ENCODE data around the gene FCRLB. TPM values are rescaled to one million over a fixed set of nuclear protein-coding genes. Genes with fewer than 3 reads are reported as not detected.

The FCRLB gene
- total and polyA plus RNA-seq, 2 of the 13 experiments (the other 11 are each of a cell fraction or from before 2014, with no cell fraction given), result 0.08 to 0.11 TPM

DNA sequence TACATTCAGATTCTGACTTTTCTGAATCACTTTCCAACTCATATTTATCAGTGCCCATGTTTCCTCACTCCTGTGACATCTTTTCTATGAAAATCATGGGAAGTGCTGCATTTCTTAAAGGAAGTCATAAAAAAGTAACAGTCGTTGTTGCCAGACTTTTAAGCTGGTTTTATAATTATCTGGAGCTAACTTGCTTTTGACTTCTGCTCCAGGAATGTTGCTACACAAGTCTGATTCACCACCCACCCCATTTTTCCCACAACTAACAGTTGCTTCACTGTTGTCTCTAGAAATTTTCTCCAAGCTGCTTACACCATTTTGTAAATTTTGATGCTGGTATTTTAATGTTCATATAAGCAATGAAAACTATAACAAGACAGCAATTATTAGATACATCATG lies 12.2 kb downstream of the FCRLB start:
- H4K20me1 ChIP-seq (ENCODE audit: insufficient read depth, low read length), result no peaks in the 10 kb centered on the region
- CTCF ChIA-PET (ENCODE audit: low intra/inter-chr PET ratio, low total read pairs), result no interaction called here
- TF ChIP-seq RARG (CRISPR knock-in tag; IDR thresholded peaks at IDR 0.05; ENCODE audit: low read depth), result no peak
- in situ Hi-C loops (cut with HindIII; ENCODE audit: extremely low pct_ligation_motif_present, low pct_unique_long_range_greater_than_20kb) (no loop called here), intact Hi-C loops (cut with micrococcal nuclease; ENCODE audit: unreplicated experiment) (no loop called here)
- ATAC-seq (no peak), FAIRE-seq (no peak), DNase-seq (ENCODE audit: low spot score) (no peak)
- 4% methylated on average over 1 of the region's 1 CpG for WGBS (ENCODE audit: low lambda C conversion rate)
- H3K36me3 ChIP-seq (replicated peaks in 1 of 2; ENCODE audit: control insufficient read depth in 1 of 2, insufficient read depth in 2 of 2, low read length in 2 of 2), result no peaks in the 10 kb centered on the region
- H3K4me1 ChIP-seq (ENCODE audit: insufficient read depth, low read length), result no peaks in the 10 kb centered on the region
- peaks cover 0 to 25% of the 10 kb centered on the region in 2 experiments; a peak in 3 of 5 replicates for H3K27me3 ChIP-seq (ENCODE audit: control insufficient read depth in 1 of 2, insufficient read depth in 2 of 2, low read length in 2 of 2)
- BruUV-seq (replicated peaks), result no TSS peak
- H3K4me2 ChIP-seq (ENCODE audit: low read depth, low read length), result no peak overlapping the region
- H2AFZ ChIP-seq (ENCODE audit: low read length), result no peak overlapping the region
- no peak overlapping the region for H3K9ac ChIP-seq (ENCODE audit: insufficient read depth, low read depth, low read length)
- POLR2A ChIA-PET, result no interaction called here
- H3K27ac ChIP-seq (ENCODE audit: extremely low read length, insufficient read depth, low read length), result no peak overlapping the region
- H3K79me2 ChIP-seq (ENCODE audit: insufficient read depth, low read length), result no peaks in the 10 kb centered on the region
- H3K9me3 ChIP-seq (ENCODE audit: low read length), result no peaks in the 10 kb centered on the region
- no peak overlapping the region for H3K4me3 ChIP-seq (replicated peaks in 1 of 3; ENCODE audit: insufficient read depth in 1 of 3, low read depth in 2 of 3, low read length in 3 of 3)

DNA sequence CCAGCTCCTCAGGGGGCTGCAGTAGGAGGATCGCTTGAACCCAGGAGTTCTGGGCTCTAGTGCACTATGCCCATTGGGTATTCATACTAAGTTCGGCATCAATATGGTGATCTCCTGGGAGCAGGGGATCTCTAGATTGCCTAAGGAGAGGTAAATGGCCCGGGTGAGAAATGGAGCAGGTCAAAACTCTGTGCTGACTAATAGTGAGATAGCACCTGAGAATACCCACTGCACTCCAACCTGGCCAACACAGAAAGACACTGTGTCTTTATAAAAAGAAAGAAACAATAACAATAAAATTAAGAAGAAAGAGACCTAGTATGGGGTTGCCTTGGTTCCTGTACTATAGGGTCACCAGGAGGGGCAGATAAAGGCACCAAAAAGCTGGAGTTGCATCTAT lies 14.5 kb downstream of the FCRLB start:
- 27% methylated on average over 3 of the region's 3 CpGs for WGBS (ENCODE audit: low lambda C conversion rate)
- peaks cover 0 to 14% of the 10 kb centered on the region in 2 experiments; a peak in 3 of 5 replicates for H3K27me3 ChIP-seq (ENCODE audit: control insufficient read depth in 1 of 2, insufficient read depth in 2 of 2, low read length in 2 of 2)
- H3K9me3 ChIP-seq (ENCODE audit: low read length), result no peaks in the 10 kb centered on the region
- BruUV-seq (replicated peaks), result no TSS peak
- no peak overlapping the region for H3K9ac ChIP-seq (ENCODE audit: insufficient read depth, low read depth, low read length)
- no peak overlapping the region for H3K4me3 ChIP-seq (replicated peaks in 1 of 3; ENCODE audit: insufficient read depth in 1 of 3, low read depth in 2 of 3, low read length in 3 of 3)
- FAIRE-seq (no peak), DNase-seq (ENCODE audit: low spot score) (no peak), ATAC-seq (no peak)
- no peaks in the 10 kb centered on the region for H3K79me2 ChIP-seq (ENCODE audit: insufficient read depth, low read length)
- H4K20me1 ChIP-seq (ENCODE audit: insufficient read depth, low read length), result no peaks in the 10 kb centered on the region
- CTCF ChIA-PET (ENCODE audit: low intra/inter-chr PET ratio, low total read pairs), result no interaction called here
- in situ Hi-C loops (cut with HindIII; ENCODE audit: extremely low pct_ligation_motif_present, low pct_unique_long_range_greater_than_20kb), result no loop called here
- no peak overlapping the region for H2AFZ ChIP-seq (ENCODE audit: low read length)
- POLR2A ChIA-PET, result interaction anchor here (1.0 kb wide), 1 partner anchor 10 kb away, joined by 3 read pairs; no protein-coding TSS in a partner anchor
- H3K36me3 ChIP-seq (replicated peaks in 1 of 2; ENCODE audit: control insufficient read depth in 1 of 2, insufficient read depth in 2 of 2, low read length in 2 of 2), result no peaks in the 10 kb centered on the region
- intact Hi-C loops (cut with micrococcal nuclease; ENCODE audit: unreplicated experiment), result no loop called here
- no peak overlapping the region for H3K4me2 ChIP-seq (ENCODE audit: low read depth, low read length)
- no peaks in the 10 kb centered on the region for H3K4me1 ChIP-seq (ENCODE audit: insufficient read depth, low read length)
- no peak overlapping the region for H3K27ac ChIP-seq (ENCODE audit: extremely low read length, insufficient read depth, low read length)
- TF ChIP-seq NR2F1 (CRISPR knock-in tag; IDR thresholded peaks at IDR 0.05) (no peak), ZNF768 (CRISPR knock-in tag; IDR thresholded peaks at IDR 0.05) (no peak), ZNF850 (CRISPR knock-in tag; conservative IDR thresholded peaks at IDR 0.05) (no peak), RBM39 (IDR thresholded peaks at IDR 0.05; ENCODE audit: low read depth, low read length, poor library complexity, severe bottlenecking) (no peak), ZNF180 (CRISPR knock-in tag; IDR thresholded peaks at IDR 0.05; ENCODE audit: borderline replicate concordance, low read depth) (no peak), ZBTB7B (CRISPR knock-in tag; IDR thresholded peaks at IDR 0.05) (no peak), SUZ12 (IDR thresholded peaks at IDR 0.05; ENCODE audit: low read depth, low read length) (no peak), U2AF1 (optimal IDR thresholded peaks at IDR 0.05; ENCODE audit: low read depth, low read length) (no peak), ZNF225 (CRISPR knock-in tag; IDR thresholded peaks at IDR 0.05) (no peak), CREM (IDR thresholded peaks at IDR 0.05) (no peak), CREM (CRISPR knock-in tag; IDR thresholded peaks at IDR 0.05) (no peak), ZNF7 (CRISPR knock-in tag; IDR thresholded peaks at IDR 0.05) (no peak), ZNF879 (CRISPR knock-in tag; IDR thresholded peaks at IDR 0.05) (no peak)
- TF ChIP-seq, protein P1, sequence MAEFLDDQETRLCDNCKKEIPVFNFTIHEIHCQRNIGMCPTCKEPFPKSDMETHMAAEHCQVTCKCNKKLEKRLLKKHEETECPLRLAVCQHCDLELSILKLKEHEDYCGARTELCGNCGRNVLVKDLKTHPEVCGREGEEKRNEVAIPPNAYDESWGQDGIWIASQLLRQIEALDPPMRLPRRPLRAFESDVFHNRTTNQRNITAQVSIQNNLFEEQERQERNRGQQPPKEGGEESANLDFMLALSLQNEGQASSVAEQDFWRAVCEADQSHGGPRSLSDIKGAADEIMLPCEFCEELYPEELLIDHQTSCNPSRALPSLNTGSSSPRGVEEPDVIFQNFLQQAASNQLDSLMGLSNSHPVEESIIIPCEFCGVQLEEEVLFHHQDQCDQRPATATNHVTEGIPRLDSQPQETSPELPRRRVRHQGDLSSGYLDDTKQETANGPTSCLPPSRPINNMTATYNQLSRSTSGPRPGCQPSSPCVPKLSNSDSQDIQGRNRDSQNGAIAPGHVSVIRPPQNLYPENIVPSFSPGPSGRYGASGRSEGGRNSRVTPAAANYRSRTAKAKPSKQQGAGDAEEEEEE (CRISPR knock-in tag; IDR thresholded peaks at IDR 0.05; ENCODE audit: borderline replicate concordance), result no peak
- TF ChIP-seq, protein P2, sequence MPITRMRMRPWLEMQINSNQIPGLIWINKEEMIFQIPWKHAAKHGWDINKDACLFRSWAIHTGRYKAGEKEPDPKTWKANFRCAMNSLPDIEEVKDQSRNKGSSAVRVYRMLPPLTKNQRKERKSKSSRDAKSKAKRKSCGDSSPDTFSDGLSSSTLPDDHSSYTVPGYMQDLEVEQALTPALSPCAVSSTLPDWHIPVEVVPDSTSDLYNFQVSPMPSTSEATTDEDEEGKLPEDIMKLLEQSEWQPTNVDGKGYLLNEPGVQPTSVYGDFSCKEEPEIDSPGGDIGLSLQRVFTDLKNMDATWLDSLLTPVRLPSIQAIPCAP (CRISPR knock-in tag; IDR thresholded peaks at IDR 0.05; ENCODE audit: low read depth), result no peak
- TF ChIP-seq, protein P3, sequence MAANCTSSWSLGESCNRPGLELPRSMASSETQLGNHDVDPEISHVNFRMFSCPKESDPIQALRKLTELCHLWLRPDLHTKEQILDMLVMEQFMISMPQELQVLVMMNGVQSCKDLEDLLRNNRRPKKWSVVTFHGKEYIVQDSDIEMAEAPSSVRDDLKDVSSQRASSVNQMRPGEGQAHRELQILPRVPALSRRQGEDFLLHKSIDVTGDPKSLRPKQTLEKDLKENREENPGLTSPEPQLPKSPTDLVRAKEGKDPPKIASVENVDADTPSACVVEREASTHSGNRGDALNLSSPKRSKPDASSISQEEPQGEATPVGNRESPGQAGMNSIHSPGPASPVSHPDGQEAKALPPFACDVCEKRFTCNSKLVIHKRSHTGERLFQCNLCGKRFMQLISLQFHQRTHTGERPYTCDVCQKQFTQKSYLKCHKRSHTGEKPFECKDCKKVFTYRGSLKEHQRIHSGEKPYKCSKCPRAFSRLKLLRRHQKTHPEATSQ (CRISPR knock-in tag; IDR thresholded peaks at IDR 0.05; ENCODE audit: borderline replicate concordance), result no peak

Measured in HepG2 (cell line).